GM12875 (cell line): Measurements from ENCODE around the gene ICOSLG.

Source experiments
- H3K4me3 ChIP-seq: one replicate; pipeline ENCODE4 v1.5.1; 2011; ENCODE audit warnings: low read depth, low read length, control low read depth
- CTCF ChIP-seq: IDR thresholded peaks from 2 replicates; pipeline ENCODE4 v1.5.1; 2011; ENCODE audit warnings: low read depth, mild to moderate bottlenecking, control low read depth, inconsistent platforms, low read length, moderate library complexity, borderline replicate concordance; ENCODE audit not compliant: insufficient read depth

ICOSLG gene

GRCh38 chr21:44263221-44263760, 22.5 kb upstream of the ICOSLG start:
- TF ChIP-seq CTCF = no peak
- no peak overlapping the region for H3K4me3 ChIP-seq

DNA sequence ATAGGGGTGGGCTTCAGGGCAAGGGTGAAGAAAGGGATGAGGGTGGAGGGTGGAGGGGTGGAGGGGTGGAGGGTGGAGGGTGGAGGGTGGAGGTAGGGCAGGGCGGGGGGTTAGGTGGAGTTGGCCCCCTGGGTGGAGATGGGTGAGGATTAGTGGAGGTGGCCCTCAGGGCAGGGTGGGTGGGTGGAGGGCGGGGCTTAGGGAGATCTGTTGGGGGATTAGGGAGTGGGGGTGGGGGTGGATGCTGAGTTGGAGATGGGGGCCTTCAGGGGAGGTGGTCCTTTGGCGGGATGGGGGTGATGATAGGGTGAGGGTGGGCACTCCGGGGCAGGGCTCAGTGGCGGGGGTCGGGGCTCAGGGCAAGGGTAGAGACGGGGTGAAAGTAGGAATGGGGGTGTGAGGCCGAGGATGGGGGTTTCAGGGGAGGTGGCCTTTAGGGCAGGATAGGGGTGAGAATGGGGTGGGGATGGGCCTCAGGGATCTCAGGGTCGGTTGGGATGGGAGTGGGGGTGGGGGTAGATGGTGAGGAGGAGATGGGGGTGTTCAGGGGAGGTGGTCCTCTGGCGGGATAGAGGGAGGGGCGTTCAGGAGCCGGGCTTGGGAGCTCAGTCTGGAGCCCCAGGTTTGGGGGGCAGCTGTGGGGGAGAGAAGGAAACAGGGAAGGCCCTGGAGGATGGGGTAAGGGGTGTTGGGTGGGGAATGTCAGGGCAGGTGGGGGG, 21.8 kb upstream of the ICOSLG start:
- no peak overlapping the region for H3K4me3 ChIP-seq
- no peak for TF ChIP-seq CTCF

GRCh38 chr21:44261675-44262295, 21.0 kb upstream of the ICOSLG start, which contains the start of gene DNMT3L:
Gene DNMT3L, minus strand, starts transcription at chr21:44261897. Its CDS starts 638 bp downstream, at chr21:44261259.
- no peak for TF ChIP-seq CTCF

DNA sequence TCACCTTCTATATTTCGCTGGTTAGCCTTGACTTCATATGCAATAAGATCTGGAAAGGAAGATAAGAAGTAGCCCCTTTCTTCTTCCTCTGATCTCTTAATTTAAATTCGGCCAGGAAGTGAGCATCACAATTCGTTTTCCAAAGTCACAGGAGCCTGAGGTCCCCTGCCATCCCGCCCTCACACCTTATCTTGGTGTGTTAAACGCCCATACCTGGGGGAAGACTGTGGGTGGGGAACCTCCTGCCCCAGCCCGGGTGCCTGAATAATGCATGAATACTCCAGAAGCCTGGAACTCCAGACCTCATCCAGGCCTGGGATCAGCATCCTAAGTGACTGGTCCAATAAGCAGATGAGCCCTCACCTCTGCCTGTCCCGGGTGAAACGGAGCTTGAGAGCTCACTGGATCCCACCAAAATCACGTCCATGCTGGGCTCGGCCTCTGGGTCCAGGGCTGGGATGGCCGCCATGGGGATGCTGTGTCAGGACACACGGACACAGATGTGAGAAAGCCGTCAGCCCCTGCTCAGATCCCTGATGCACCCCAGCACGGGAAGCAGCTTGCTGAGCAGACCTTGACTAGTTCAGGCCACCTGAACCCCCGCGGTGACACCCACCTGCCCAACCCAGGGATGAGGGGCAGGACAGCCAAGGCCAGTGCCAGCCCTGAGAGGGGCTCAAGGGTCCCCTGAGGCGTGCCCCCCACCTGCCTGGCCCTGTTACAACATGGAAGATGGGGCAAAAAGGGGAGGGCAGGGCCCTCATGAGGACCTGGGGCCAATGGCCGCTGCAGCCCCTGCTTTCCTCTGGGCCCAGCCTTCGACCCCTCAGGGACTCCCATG, 20.3 kb upstream of the ICOSLG start:
- TF ChIP-seq CTCF = no peak
- H3K4me3 ChIP-seq = no peak overlapping the region

More at GRCh38 chr21:44261675-44262295, 21.0 kb upstream of the ICOSLG start, which contains the start of gene DNMT3L:
- no peak within 1 kb of the TSS for H3K4me3 ChIP-seq

DNA sequence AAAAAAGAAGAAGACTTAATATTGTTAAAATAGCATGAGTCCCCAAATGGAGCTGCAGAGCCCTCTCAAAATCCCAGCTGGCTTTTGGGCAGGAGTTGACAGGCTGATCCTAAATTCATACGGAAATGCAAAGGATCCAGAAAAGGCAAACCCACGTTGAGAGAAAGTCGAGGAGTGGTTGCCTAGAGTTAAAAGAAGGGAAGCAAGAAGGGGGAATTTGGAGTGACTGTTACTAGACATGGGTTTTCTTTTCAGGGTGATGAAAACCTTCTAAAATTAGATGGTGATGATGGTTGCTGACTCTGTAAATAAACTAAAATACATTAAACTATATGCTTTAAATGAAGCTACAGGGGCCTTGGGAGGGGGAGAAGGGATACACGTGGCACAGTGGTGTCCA, 19.3 kb upstream of the ICOSLG start:
- no peak for TF ChIP-seq CTCF
- H3K4me3 ChIP-seq = no peak overlapping the region

DNA sequence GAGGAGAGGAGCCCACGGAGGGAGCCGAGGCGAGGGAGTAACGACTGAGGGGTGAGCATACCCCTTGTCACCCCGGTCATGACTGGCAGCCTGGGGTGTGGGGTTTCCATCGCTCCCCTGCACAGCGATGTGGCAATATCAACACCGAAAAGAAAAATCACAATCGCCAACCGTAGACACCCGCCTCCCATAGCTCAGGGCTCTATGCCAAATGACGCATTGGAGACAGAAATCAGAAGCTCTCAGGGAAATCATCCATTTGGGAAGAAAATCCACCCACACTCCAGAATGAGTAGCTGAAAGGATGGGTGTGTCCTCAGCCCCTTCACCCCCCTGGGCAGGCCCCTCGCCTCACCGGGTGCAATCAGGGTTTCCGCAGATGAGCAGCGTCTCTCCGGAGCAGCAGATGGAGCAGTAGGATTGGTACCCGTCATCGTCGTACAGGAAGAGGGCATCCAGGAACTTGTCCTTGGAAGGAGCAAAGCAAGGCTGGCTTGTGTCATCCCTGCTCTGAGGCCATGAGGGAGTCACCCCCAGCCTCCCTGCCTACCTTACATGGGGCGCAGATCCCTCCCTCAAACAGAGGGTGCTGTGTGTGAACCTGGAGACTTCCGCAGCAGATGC, 18.5 kb upstream of the ICOSLG start:
- H3K4me3 ChIP-seq = no peak overlapping the region
- TF ChIP-seq CTCF = no peak
